ENCODE results near the gene KIR3DL3.
"Not testable (repeated sequence)": the region's sequence is repeated elsewhere in the genome, so short reads cannot be mapped to it uniquely, and the experiment has no call there.

DNA sequence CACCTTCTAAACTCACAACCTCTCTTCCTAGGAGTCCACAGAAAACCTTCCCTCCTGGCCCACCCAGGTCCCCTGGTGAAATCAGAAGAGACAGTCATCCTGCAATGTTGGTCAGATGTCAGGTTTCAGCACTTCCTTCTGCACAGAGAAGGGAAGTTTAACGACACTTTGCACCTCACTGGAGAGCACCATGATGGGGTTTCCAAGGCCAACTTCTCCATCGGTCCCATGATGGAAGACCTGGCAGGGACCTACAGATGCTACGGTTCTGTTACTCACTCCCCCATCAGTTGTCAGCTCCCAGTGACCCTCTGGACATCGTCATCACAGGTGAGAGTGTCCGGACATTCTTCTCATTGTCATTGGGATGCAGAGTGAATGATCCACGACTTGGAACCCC lies 34.3 kb downstream of the KIR3DL3 start:
- TF ChIP-seq, protein P1, sequence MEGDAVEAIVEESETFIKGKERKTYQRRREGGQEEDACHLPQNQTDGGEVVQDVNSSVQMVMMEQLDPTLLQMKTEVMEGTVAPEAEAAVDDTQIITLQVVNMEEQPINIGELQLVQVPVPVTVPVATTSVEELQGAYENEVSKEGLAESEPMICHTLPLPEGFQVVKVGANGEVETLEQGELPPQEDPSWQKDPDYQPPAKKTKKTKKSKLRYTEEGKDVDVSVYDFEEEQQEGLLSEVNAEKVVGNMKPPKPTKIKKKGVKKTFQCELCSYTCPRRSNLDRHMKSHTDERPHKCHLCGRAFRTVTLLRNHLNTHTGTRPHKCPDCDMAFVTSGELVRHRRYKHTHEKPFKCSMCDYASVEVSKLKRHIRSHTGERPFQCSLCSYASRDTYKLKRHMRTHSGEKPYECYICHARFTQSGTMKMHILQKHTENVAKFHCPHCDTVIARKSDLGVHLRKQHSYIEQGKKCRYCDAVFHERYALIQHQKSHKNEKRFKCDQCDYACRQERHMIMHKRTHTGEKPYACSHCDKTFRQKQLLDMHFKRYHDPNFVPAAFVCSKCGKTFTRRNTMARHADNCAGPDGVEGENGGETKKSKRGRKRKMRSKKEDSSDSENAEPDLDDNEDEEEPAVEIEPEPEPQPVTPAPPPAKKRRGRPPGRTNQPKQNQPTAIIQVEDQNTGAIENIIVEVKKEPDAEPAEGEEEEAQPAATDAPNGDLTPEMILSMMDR (IDR thresholded peaks at IDR 0.05; ENCODE audit: low read length) = not testable (repeated sequence)
- TF ChIP-seq EZH2 (IDR thresholded peaks at IDR 0.05; ENCODE audit: borderline replicate concordance, low read length) = not testable (repeated sequence)
